Calu3 (cell line): ENCODE data around the gene ARHGEF28. TPM values are rescaled to one million over a fixed set of nuclear protein-coding genes. Genes with fewer than 3 reads are reported as not detected.

Experiments
- BruUV-seq: library from RNA; stranded (reverse); fragments of 400-500 nt; replicated peaks from 2 replicates; lab custom pipeline; 2021; lab: Mats Ljungman, UMichigan
- CTCF ChIA-PET: fragments of 300-600 bp; sonication (Branson Sonifier 250); formaldehyde crosslinking; loops from one replicate; lab custom pipeline; 2022; ENCODE audit warnings: antibody characterized with exemption; lab: Charles Lee
- DNase-seq: peaks from one replicate; pipeline ENCODE4 v3.0.0; 2022
- H3K27ac Mint-ChIP-seq: one replicate; pipeline ENCODE4 v1.8.0; 2022; ENCODE audit warnings: mixed read lengths; ENCODE audit not compliant: unreplicated experiment
- H3K27me3 Mint-ChIP-seq: one replicate; pipeline ENCODE4 v1.8.0; 2022; ENCODE audit warnings: mixed read lengths; ENCODE audit not compliant: unreplicated experiment
- H3K36me3 Mint-ChIP-seq: one replicate; pipeline ENCODE4 v1.8.0; 2022; ENCODE audit warnings: mild to moderate bottlenecking, moderate library complexity, mixed read lengths; ENCODE audit not compliant: insufficient read depth, unreplicated experiment
- H3K4me1 Mint-ChIP-seq: one replicate; pipeline ENCODE4 v1.8.0; 2022; ENCODE audit warnings: mild to moderate bottlenecking, low read depth, mixed read lengths; ENCODE audit not compliant: unreplicated experiment
- H3K4me3 Mint-ChIP-seq: one replicate; pipeline ENCODE4 v1.8.0; 2022; ENCODE audit warnings: mild to moderate bottlenecking, low read depth, moderate library complexity, mixed read lengths; ENCODE audit not compliant: unreplicated experiment
- H3K9me3 Mint-ChIP-seq: one replicate; pipeline ENCODE4 v1.8.0; 2022; ENCODE audit warnings: low read depth, mixed read lengths; ENCODE audit not compliant: unreplicated experiment
- CTCF ChIP-seq: fragments of 200-600 bp; IDR thresholded peaks from one replicate; pipeline ENCODE4 v1.8.0; 2022; ENCODE audit warnings: antibody characterized with exemption; ENCODE audit not compliant: unreplicated experiment
- intact Hi-C: fragments of 100-400 bp; cut with micrococcal nuclease; formaldehyde crosslinking; loops from one replicate; pipeline ENCODE4 v1.10.0; 2022; ENCODE audit not compliant: unreplicated experiment
- total RNA-seq: library from RNA; stranded (reverse); gene quantifications from 2 replicates; pipeline ENCODE4 v1.2.3, GENCODE V29; 2022

Gene ARHGEF28
- total RNA-seq, 1 experiment from 2014 or later = 92.0 TPM

DNA sequence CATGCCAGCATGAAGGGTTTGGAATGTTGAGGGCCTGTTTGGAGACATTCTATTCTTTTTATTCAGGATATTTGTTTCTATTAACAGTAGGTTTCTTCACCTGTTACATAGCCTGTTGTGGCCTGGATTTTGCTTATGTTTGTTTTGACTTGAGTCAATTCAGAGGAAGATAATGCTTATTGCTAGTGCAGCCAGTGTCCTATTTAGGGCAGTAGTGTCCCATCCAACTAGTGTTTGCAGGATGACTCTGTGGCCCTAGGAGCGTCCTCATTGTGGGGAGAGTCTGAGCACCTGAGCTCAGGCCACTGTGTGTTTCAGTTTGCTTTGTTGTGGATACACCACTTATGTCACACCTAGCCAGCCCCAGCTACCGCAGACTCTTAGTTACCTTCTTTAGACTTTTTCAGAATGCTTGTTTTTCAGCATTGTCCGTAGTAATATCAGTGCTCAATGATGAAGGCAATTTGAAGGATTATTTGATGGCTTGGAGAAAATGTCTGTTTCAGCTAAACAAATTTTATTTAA is 90.3 kb downstream of the ARHGEF28 start:
- Mint-ChIP-seq H3K4me3 (no peak overlapping the region), H3K9me3 (peaks cover 3% of the 10 kb centered on the region), H3K36me3 (peaks cover 10% of the 10 kb centered on the region), H3K4me1 (peaks cover 24% of the 10 kb centered on the region), H3K27ac (no peak overlapping the region), H3K27me3 (no peaks in the 10 kb centered on the region)
- intact Hi-C loops = no loop called here
- no TSS peak for BruUV-seq
- CTCF ChIA-PET = no interaction called here
- no peak for DNase-seq
- no peak for TF ChIP-seq CTCF

- H3K36me3 Mint-ChIP-seq = peaks cover 10% of the 10 kb centered on the region
- H3K27me3 Mint-ChIP-seq = no peaks in the 10 kb centered on the region
- H3K27ac Mint-ChIP-seq = no peak overlapping the region
- CTCF ChIA-PET = interaction anchor here (0.7 to 1.1 kb wide), 2 partner anchors 39 to 111 kb away, joined by 8 to 9 read pairs; no protein-coding TSS in a partner anchor
- no peak for TF ChIP-seq CTCF
- no peak for DNase-seq
- no TSS peak for BruUV-seq
- H3K4me3 Mint-ChIP-seq = no peak overlapping the region
- peaks cover 3% of the 10 kb centered on the region for H3K9me3 Mint-ChIP-seq
- H3K4me1 Mint-ChIP-seq = peaks cover 24% of the 10 kb centered on the region
- intact Hi-C loops = no loop called here
These were observed 92.8 kb downstream of the ARHGEF28 start for GRCh38 chr5:73718762-73719161.

DNA sequence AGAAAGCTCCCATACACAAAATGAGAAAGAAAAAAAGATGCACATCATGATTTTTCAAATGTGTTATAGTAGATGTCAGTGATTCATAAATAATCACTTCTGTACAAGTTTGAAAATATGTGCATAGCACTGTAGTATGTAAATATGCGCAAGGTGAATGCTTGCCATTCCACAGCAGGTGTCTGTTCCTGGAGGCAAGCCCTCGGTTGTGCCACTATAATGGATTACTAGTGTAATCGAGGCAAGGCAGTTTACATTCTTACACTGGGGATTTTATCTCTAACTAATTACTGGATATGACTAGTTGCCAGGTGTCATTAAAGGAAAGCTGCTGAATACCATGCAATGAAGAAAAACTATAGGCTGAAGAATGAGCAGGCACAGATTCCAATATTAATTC is 93.6 kb downstream of the ARHGEF28 start:
- Mint-ChIP-seq H3K9me3 (peaks cover 3% of the 10 kb centered on the region), H3K4me1 (peaks cover 24% of the 10 kb centered on the region), H3K27me3 (no peaks in the 10 kb centered on the region), H3K36me3 (peaks cover 10% of the 10 kb centered on the region), H3K4me3 (no peak overlapping the region), H3K27ac (no peak overlapping the region)
- TF ChIP-seq CTCF = no peak
- DNase-seq = no peak
- BruUV-seq = no TSS peak
- intact Hi-C loops = no loop called here
- CTCF ChIA-PET = interaction anchor here (1.1 kb wide), 1 partner anchor 40 kb away, joined by 9 read pairs; no protein-coding TSS in a partner anchor

DNA sequence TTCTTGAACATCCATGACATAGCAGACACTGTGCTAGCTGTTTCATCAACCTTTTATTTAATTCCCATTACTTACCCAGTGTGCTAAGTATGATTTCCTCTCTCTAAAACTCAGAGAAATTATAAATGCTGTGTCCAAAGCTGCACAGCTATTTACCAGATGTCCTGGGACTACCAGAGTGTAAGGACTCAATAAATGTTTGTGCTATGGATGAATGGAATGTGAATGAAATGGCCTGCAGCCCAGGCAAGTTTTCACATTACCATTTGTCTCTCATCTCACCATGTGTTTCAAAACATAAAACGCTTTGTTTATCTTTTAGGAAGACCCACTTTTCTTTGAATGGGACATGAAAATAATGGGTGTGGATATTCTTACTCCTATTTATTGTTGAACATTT is 96.2 kb downstream of the ARHGEF28 start:
- Mint-ChIP-seq H3K4me1 (peaks cover 27% of the 10 kb centered on the region), H3K27me3 (no peaks in the 10 kb centered on the region), H3K36me3 (peaks cover 6% of the 10 kb centered on the region), H3K27ac (no peak overlapping the region), H3K4me3 (no peak overlapping the region), H3K9me3 (peaks cover 3% of the 10 kb centered on the region)
- intact Hi-C loops = no loop called here
- no peak for TF ChIP-seq CTCF
- BruUV-seq = no TSS peak
- DNase-seq = no peak
- CTCF ChIA-PET = interaction anchor here (0.9 kb wide), 1 partner anchor 14 kb away, joined by 3 read pairs; no protein-coding TSS in a partner anchor
